ENCODE results near the gene ITGA6.
"Not testable (repeated sequence)": the region's sequence is repeated elsewhere in the genome, so short reads cannot be mapped to it uniquely, and the experiment has no call there.

ITGA6 gene

DNA sequence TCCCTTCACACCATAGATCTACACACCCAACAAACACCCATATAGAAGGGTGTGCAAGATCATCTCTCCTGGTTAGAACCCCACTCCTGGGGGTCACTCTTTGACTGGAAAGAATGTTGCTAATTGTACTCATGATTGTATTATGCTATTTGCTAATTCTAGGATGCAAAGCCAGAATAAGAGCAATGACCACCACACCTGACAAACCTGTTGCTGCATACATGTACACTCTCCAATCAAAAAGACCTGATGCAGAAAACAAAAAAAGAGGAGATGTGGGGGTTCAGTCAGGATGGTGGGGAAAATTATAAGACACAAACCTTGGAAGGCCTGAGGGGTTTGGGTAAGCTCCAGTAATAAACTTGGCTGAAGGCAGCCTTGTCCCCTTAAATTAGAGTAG lies 91.6 kb downstream of the ITGA6 start:
- no peak for DNase-seq (ENCODE audit: low spot score)

DNA sequence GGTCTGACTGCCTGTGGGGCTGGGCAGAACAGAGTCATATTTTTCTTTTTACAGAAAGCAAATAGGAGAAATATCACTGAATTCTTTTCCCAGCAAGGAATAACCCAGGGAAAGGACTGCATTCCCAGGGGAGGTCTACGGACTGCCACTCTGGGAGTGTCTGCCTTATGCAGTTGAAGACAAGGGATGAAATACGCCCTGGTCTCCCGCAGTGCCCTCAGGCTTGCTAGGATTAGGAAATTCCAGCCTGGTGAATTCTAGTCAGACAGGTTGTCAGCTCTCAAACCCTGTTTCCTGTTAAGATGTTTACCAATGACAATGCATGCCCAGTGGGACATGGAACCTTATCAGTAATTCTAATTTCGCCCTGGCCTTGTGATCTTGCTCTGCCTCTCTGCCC lies 98.2 kb downstream of the ITGA6 start:
- no peak for DNase-seq (ENCODE audit: low spot score)

DNA sequence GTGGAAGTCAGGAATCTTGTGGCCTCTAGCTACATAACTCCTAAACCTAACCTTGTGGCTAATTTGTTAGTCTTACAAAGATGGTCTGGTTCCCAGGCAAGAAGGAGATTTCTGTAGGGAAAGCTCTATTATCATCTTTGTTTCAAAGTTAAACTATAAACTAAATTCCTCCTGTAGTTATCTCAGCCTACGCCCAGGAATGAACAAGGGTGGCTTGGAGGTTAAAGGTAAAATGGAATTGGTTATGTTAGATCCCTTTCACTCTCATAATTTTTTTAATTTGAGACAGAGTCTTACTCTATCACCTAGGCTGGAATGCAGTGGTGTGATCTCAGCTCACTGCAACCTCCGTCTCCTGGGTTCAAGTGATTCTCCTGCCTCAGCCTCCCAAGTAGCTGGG lies 103.9 kb downstream of the ITGA6 start:
- DNase-seq (ENCODE audit: low spot score): no peak

DNA sequence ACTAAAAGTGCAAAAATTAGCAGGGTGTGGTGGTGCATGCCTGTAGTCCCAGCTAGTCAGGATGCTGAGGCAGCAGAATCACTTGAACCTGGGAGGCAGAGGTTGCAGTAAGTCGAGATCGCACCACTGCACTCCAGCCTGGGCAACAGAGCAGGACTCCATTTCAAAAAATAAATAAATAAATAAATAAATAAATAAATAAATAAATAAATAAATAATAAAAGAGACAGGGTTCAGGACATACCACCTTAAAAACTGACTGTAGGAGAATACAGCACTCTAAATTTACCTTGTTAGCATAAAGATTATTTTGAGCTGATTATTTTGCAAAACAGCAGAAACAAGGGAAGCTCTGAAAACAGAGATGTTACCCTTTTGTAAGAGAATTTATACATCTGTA lies 105.1 kb downstream of the ITGA6 start:
- not testable (repeated sequence) for DNase-seq (ENCODE audit: low spot score)

DNA sequence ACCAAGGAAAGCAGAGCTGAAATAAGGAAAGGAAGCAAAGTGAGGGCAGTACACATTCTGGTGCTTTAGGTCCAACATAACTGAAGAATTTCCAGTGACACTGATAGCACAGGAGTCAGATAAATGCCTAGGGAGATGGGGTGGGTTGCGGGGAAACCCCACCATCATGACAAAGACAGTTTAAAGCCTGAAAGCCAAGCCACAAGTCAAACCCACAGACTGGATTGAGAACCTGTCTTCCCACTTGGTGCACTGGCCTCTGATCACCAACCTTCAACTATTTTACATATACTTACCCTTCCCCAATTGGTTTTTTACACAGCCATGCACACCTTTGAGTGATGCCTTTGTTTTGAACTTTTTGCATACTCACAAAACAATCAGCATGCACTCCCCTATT lies 106.3 kb downstream of the ITGA6 start:
- DNase-seq (ENCODE audit: low spot score): no peak

DNA sequence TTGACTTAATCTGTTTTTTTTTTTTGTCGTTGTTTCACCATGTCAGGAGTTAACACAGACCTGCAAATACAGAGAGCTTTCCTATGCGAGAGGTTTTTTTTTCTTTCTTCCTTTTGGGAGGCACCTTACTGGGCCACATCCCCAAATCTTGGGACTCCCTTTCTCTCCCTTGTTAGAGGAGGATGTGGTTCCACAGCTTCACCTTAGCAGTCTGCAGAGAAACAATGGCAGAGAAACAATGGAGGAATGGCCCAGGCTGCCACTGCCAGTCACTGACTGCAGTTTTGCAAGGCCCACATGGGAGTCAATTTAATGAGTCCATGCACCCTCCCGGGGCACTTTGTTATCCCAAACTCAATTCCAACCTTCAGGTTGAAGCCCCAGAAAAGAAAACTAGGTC lies 107.7 kb downstream of the ITGA6 start:
- DNase-seq (ENCODE audit: low spot score): no peak

DNA sequence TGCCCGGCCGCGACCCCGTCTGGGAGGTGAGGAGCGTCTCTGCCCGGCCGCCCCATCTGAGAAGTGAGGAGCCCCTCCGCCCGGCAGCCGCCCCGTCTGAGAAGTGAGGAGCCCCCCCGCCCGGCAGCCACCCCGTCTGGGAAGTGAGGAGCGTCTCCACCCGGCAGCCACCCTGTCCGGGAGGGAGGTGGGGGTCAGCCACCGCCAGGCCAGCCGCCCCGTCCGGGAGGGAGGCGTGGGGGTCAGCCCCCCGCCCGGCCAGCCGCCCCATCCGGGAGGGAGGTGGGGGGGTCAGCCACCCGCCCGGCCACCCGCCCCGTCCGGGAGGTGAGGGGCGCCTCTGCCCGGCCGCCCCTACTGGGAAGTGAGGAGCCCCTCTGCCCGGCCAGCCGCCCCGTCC lies 110.5 kb downstream of the ITGA6 start:
- DNase-seq (ENCODE audit: low spot score): not testable (repeated sequence)

DNA sequence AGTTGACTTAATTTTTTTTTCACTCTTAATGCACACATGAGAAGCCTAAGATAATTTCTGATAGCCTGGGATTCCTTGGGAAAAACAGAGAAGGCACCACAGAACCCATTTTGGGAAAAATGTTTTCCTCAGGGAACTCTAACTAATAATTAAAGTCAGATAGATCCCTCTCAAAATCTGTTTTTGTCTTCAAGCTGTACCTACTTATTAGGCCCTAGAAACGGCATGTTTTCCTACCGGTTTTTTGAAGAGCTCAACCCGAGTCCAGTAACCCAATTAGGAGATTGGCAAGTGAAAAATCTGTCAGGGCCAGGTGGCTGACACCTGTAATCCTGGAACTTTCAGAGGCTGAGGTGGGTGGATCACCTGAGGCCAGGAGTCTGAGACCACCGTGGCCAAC lies 112.4 kb downstream of the ITGA6 start:
- DNase-seq (ENCODE audit: low spot score): no peak

DNA sequence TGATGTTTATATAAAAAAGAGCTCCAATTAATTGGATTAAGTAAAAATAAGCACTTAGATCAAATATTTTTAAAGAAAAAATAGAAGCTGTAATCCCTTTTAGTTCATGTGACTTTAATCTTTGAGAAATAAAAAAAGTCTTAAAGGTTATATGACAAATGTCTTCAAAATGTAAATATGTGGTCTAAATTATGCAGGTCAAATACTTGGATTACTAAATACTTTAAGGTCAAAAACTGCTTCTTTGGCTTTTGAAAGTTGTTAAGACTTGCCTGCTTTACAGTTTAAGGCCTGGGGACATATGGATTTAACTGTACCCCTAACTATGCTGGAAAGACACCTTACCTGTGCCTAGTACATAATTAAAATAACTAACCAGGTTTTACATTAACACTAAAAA lies 113.0 kb downstream of the ITGA6 start:
- DNase-seq (ENCODE audit: low spot score): no peak

DNA sequence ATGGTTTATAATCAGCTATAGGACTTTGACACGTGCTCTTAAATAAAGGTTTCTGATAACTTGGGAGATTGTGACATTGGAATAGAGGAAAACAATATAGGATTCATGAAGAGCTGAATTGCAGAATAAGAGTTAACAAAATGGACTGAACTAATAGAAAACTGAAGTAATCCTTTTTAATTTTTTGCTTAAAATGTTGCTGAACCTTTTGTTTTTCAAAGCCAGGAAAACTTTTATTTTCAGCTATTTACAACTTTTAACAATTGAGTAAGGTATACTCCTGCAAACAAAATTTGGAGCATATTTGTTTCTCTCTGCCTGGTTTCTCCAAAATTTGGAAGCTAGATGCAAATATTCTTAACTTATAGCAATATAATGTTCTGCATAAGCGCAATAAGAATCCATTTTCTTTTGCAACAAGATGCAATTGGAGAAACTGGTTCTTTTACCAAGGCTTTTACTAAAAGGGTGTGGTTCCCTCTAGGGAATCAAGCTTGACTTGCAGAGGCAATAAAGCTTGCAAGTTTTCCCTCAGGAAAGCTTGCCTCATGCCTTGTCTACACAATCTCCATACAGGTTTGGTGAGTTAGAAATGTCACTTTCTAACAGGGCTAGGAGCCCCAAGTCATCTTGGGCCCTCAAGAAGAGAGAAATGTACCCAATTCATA lies 118.2 kb downstream of the ITGA6 start:
- no peak for DNase-seq (ENCODE audit: low spot score)

DNA sequence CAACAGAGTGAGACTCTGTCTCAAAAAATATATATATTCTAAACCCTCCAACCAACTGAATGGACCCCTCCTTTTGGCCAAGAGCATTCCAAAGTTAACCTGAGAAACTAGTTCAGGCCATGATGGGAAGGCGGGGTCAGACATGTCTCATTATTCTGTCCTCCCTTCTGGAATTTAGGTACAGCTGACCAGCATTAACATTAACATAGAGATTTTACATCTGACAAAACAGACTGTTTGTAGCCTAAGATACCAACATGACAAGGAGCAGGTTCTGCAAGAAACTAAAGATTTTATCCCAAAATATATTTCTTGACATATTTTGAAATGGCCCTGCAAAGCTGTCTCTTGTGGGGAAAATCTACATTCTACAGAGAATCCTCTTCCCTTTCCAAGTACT lies 121.7 kb downstream of the ITGA6 start:
- DNase-seq (ENCODE audit: low spot score): no peak

DNA sequence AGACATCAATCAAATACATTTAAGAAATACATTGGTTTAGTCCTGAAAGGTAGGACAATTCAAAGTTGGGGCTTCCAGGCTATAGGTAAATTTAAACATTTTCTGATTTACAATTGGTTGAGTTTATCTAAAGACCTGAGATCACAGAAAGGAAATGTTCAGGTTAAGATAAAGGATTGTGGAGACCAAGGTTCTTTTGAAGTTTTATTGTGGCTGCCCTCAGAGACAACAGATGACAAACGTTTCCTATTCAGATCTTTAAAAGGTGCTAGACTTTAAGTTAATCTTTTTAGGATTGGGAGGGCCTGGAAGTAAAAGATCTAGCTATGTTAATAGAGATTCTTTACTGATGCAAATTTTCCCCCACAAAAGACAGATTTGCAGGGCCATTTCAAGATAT lies 122.4 kb downstream of the ITGA6 start:
- not testable (repeated sequence) for DNase-seq (ENCODE audit: low spot score)

DNA sequence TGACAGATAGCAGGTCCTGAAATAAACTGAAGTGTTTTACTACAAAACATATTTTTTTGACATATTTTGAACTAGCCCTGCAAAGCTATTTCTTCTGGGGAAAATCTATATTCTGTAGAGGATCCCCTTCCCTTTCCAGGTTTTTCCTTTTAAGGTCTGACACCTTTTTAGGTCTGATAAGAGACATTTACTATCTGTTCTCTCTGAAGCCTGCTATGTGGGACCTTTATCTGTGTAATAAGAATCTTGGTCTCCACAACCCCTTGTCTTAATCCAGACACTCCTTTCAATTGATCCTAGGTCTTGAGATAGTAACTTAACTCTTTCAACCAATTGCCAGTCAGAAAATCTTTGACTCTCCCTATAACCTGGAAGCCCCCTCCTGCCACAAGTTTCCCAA lies 123.0 kb downstream of the ITGA6 start:
- no peak for DNase-seq (ENCODE audit: low spot score)

DNA sequence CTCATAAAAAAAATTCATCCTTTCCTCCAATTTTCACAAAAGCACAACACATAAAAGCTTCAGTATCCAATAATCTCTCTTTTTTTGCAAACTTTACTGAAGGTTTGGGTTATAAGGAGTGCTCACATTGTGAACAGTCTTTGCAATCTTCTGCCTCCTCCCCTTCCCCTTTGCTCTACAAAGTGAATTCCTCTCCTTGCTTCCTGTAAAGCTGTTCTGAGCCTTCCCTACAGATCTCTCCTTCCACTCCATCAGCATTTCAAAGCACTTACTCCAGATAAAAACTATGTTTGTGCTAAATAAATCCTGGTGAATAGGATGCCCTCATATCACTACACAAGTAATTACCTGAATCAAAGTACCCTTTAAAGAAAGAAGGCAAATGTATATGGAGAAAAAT lies 123.9 kb downstream of the ITGA6 start:
- no peak for DNase-seq (ENCODE audit: low spot score)

DNA sequence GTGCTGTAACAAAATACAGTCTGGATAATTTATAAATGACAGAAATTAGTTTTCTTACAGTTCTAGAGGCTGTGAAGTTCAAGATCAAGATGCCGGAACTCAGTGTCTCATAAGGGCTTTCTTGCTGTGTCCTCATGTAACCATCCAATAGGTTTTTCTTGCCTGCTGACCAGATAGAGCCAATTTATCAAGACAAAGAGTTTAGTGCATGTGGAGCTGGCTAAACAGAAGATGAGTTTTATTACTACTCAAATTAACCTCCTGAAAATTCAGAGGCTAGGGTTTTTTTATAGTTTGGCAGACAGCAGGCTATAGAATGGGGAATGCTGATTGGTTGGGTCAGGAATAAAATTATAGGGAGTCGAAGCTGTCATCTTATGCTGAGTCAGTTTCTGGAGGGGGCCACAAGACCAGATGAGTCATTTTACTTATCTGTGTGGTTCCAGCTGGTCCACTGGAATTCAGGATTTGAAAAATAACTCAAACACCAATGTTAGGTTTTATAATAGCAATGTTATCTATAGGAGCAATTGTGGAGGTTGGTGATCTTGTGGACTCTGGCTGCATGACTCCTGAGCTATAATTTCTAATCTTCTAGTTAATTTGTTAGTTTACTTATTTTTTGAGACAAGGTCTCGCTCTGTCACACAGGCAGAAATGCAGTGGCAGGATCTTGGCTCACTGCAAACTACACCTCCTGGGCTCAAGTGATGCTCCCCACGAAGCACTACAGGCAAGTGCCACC lies 125.3 kb downstream of the ITGA6 start:
- DNase-seq (ENCODE audit: low spot score): peak; percentile 39

DNA sequence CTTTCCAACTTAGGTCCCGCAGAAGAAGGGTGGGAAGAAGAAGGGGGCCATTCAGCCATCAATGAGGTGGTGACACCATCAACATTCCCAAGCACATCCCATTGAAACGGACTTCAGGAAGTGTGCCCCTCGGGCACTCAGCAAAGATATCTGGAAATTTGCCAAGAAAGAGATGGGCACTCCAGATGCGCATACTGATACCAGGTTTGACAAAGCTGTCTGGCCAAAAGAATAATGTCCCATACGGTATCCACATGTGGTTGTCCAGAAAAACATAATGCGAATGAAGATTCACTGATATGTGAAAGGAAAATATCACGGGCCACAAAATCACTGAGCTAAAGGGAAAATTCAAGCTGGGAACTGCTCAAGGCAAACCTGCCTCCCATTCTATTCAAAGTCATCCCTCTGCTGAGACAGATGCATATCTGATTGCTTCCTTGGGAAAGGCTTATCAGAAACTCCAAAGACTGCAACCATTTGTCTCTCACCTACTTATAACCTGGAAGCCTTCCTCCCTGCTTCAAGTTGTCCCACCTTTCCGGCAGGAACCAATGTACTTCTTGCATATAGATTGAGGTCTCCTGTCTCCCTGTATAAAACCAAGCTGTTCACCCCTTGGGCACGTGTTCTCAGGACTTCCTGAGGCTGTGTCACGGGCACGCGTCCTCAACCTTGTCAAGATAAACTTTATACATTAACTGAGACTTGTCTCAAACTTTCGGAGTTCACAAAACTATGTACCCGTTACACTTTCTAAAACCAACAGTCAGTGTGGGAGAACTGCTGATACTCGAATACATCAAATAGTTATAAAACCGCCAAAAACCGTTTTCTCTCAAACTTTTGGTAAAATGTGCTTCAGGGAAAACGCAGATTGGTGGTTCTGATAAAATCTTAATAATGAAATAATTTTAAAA lies 127.2 kb downstream of the ITGA6 start:
- no peak for DNase-seq (ENCODE audit: low spot score)

DNA sequence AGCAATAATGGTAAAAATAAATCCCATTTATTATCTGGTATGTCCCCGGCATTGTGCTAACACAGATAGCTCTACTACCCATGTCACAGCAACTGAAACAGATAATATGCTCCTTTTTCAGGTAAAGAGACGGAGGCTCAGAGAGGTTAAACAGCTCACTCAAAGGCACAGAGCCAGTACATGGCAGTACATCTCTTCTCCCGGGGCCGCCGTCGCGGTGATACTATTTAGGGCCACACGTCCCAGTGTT lies 127.8 kb downstream of the ITGA6 start:
- DNase-seq (ENCODE audit: low spot score): no peak
